Sigmoid colon (tissue), 4 donors: ENCODE results near the gene ARL2.

Experiments
- CTCF ChIP-seq, 4 experiments: fragments of 450-650 bp in 3 of 4; fragments of 200-600 bp in 1 of 4; IDR thresholded peaks; one replicate each; pipeline ENCODE4 v1.5.1; 2016 to 2019; ENCODE audit warnings: antibody characterized with exemption in 4 of 4, mild to moderate bottlenecking in 3 of 4, moderate library complexity in 2 of 4
- POLR2A ChIP-seq, 2 donors: fragments of 450-650 bp; IDR thresholded peaks; one replicate each; pipeline ENCODE4 v1.6.1; 2016; ENCODE audit warnings: antibody characterized with exemption in 2 of 2, mild to moderate bottlenecking in 2 of 2, moderate library complexity in 2 of 2
- POLR2AphosphoS5 ChIP-seq, 4 donors: sonication (generic); formaldehyde crosslinking; IDR thresholded peaks; one replicate each; pipeline ENCODE4 v1.6.1; 2017; ENCODE audit warnings: antibody characterized with exemption in 4 of 4

GRCh38 chr11:65019824-65020223 lies 5.9 kb downstream of the ARL2 start:
- TF ChIP-seq POLR2A (IDR thresholded peaks at IDR 0.05), result no peak
- TF ChIP-seq POLR2AphosphoS5 (IDR thresholded peaks at IDR 0.05), result no peak
- TF ChIP-seq CTCF (IDR thresholded peaks at IDR 0.05), result no peak
